ENCODE measurements around the gene LMBR1.

DNA sequence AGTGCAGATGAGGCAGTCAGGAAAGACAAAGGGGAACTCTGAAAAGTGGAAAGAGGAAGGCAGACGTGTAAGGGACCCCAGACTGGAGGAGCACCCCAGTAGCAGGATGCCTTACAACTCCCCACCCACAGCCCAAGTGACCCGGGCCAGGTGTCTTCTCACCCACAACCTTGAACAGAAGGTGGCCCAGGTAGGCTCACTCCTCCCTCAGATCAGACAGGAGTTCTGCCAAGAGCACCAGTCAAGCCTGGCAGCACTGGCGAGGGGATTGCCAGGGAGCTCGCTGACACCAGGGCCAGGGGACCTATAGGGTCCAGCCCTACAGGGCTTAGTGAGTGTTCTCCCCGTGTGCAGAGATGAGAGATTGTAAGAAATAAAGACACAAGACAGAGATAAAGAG is 27.1 kb upstream of the LMBR1 start:
- TF ChIP-seq, protein P1, sequence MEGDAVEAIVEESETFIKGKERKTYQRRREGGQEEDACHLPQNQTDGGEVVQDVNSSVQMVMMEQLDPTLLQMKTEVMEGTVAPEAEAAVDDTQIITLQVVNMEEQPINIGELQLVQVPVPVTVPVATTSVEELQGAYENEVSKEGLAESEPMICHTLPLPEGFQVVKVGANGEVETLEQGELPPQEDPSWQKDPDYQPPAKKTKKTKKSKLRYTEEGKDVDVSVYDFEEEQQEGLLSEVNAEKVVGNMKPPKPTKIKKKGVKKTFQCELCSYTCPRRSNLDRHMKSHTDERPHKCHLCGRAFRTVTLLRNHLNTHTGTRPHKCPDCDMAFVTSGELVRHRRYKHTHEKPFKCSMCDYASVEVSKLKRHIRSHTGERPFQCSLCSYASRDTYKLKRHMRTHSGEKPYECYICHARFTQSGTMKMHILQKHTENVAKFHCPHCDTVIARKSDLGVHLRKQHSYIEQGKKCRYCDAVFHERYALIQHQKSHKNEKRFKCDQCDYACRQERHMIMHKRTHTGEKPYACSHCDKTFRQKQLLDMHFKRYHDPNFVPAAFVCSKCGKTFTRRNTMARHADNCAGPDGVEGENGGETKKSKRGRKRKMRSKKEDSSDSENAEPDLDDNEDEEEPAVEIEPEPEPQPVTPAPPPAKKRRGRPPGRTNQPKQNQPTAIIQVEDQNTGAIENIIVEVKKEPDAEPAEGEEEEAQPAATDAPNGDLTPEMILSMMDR (IDR thresholded peaks at IDR 0.05; ENCODE audit: borderline replicate concordance, extremely low read depth, low read length, poor library complexity, severe bottlenecking): no peak
- TF ChIP-seq EZH2 (IDR thresholded peaks at IDR 0.05; ENCODE audit: borderline replicate concordance, low read depth, low read length, severe bottlenecking): no peak
